Measurements from ENCODE around the gene ADGRA1. TPM values are rescaled to one million over a fixed set of nuclear protein-coding genes. Genes with fewer than 3 reads are reported as not detected.

Gene ADGRA1
- total and polyA plus RNA-seq, 7 donors, result 0.05 to 0.84 (median 0.08) TPM; not detected in 2

DNA sequence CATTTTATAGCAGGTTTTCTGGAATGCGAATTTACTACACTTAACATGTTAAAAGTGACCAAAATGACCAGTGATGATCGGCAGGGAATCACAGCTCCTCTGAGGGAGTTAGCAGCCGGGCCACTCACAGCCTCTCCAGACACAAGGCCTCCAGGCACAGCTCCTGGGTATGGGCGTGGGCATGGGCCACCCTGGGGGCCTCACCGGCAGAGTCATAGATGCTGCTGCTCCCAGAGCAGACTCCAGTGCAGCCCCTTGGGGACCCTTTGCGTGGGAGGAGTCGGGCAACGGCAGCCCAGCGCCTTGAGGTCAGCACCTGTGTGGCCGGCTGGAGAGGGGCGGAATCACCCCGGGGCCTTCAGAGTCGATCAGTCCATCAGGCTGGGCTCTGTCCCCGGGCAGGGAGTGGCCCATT is 80.9 kb downstream of the ADGRA1 start:
- Histone ChIP-seq H3K9me3 (no peaks in the 10 kb centered on the region), H3K4me3 (no peak overlapping the region), H3K36me3 (ENCODE audit: insufficient read depth in 1 of 2, low read depth in 1 of 2) (no peaks in the 10 kb centered on the region), H3K27ac (no peak overlapping the region), H3K4me1 (no peaks in the 10 kb centered on the region), H3K27me3 (ENCODE audit: insufficient read depth in 3 of 3, low read length in 2 of 3) (peaks cover 0 to 63% (median 13%) of the 10 kb centered on the region in 3 donors)
- intact Hi-C loops (cut with DNase I), result no loop called here
- WGBS, 3 donors, result 71 to 75% (median 73%) methylated on average over 14 of the region's 14 CpGs
- TF ChIP-seq, protein P1, sequence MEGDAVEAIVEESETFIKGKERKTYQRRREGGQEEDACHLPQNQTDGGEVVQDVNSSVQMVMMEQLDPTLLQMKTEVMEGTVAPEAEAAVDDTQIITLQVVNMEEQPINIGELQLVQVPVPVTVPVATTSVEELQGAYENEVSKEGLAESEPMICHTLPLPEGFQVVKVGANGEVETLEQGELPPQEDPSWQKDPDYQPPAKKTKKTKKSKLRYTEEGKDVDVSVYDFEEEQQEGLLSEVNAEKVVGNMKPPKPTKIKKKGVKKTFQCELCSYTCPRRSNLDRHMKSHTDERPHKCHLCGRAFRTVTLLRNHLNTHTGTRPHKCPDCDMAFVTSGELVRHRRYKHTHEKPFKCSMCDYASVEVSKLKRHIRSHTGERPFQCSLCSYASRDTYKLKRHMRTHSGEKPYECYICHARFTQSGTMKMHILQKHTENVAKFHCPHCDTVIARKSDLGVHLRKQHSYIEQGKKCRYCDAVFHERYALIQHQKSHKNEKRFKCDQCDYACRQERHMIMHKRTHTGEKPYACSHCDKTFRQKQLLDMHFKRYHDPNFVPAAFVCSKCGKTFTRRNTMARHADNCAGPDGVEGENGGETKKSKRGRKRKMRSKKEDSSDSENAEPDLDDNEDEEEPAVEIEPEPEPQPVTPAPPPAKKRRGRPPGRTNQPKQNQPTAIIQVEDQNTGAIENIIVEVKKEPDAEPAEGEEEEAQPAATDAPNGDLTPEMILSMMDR (IDR thresholded peaks at IDR 0.05), result no peak
- DNase-seq (no peak), ATAC-seq (no peak)

DNA sequence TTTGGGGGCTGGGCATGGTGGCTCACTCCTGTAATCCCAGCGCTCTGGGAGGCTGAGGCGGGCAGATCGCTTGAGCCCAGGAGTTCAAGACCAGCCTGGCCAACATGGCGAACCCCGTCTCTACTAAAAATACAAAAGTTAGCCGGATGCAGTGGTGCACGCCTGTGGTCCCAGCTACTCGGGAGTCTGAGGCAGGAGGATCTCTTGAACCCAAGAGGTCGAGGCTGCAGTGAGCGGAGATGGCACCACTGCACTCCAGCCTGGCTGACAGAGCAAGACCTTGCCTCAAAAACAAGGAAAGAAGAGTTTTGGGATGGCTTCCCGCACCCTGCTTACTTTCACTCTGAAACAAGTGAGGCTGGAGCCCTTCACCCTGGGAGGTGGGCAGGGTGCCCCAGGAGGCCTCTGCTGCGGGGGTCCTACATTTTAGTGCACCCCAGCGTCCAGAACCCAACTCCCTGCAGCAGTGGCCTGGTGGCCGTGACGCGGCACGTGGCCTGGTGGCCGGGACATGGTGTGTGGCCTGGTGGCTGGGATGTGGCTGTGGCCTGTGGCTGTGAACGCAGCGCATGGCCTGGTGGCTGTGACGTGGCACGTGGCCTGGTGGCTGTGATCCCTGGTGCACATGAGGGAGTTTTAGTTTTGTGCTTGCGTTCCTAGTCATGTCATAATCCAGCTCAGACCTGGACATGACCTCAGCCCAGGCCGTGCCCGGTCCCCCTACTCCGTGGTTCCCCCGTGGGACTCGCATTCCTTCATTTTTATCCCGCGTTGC is 81.6 kb downstream of the ADGRA1 start:
- Histone ChIP-seq H3K9me3 (no peaks in the 10 kb centered on the region), H3K27me3 (ENCODE audit: insufficient read depth in 3 of 3, low read length in 2 of 3) (peaks cover 0 to 59% (median 9%) of the 10 kb centered on the region in 3 donors), H3K36me3 (ENCODE audit: insufficient read depth in 1 of 2, low read depth in 1 of 2) (no peaks in the 10 kb centered on the region), H3K4me3 (no peak overlapping the region), H3K27ac (no peak overlapping the region), H3K4me1 (no peaks in the 10 kb centered on the region)
- TF ChIP-seq, protein P1 (IDR thresholded peaks at IDR 0.05), result no peak
- 92 to 94% (median 92%) methylated on average over 30 of the region's 30 CpGs for WGBS, 3 donors
- intact Hi-C loops (cut with DNase I), result no loop called here
- no peak for DNase-seq
- ATAC-seq, result no peak

DNA sequence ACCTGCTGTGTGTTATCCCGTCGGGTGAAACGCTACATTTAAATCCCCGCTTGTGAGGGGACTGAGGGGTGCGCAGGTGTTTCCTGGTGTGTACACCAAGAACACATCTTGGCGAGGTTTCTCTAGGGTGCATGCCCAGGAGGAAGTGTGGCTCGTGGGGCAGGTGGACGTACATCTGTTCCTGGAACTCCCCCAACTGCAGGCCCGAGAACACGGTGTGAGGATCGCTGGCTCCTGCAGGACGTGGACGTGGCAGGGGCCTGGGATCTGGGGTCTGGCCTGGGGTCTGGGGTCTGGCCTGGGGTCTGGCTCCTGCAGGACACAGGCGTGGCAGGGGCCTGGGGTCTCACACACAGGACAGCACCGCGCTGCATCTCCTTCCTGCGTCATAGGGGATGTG is 82.4 kb downstream of the ADGRA1 start:
- no peak overlapping the region for H3K4me3 ChIP-seq
- H3K27me3 ChIP-seq (ENCODE audit: insufficient read depth in 3 of 3, low read length in 2 of 3), result peaks cover 0 to 54% (median 9%) of the 10 kb centered on the region in 3 donors
- intact Hi-C loops (cut with DNase I), result no loop called here
- ATAC-seq (no peak), DNase-seq (no peak)
- TF ChIP-seq, protein P1 (IDR thresholded peaks at IDR 0.05), result no peak
- no peaks in the 10 kb centered on the region for H3K4me1 ChIP-seq
- H3K9me3 ChIP-seq, result no peaks in the 10 kb centered on the region
- no peak overlapping the region for H3K27ac ChIP-seq
- 68 to 79% (median 78%) methylated on average over 17 of the region's 17 CpGs for WGBS, 3 donors
- H3K36me3 ChIP-seq (ENCODE audit: insufficient read depth in 1 of 2, low read depth in 1 of 2), result no peaks in the 10 kb centered on the region

DNA sequence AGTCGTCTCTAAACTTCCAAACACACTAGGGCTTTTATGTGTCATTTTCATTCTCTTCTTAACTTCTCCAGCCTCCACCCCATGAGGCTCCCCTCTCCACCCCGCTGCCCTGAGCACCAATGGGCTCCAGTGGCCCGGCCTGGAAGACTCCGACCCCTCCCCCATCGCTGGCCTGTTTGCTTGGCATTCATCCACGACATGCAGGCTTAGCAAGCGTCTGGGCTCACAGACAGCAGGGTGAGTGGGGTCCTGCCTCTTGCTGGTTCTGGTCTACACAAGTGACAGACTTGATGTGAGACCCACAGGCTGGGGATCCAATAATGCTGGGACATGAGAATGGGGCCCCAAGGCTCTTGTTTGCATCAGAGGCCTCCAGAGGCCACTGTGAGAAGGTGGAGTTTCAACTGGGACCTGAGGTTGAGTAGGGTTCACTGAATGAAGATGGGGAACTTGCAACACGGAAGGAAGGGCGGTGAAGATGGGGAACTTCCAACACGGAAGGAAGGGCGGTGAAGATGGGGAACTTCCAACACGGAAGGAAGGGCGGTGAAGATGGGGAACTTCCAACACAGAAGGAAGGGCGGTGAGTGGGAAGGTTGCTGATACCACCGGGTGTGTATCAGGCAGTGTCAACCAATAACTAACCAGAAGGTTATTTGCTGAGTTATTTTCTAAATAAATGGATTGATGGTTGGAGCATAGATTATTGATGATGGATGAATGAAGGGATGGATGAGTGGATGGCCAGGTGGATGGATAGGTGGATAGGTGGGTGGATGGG is 86.3 kb downstream of the ADGRA1 start:
- 83 to 86% (median 85%) methylated on average over 15 of the region's 15 CpGs for WGBS, 3 donors
- TF ChIP-seq, protein P1 (IDR thresholded peaks at IDR 0.05), result no peak
- Histone ChIP-seq H3K4me1 (no peaks in the 10 kb centered on the region), H3K4me3 (no peak overlapping the region), H3K27ac (no peak overlapping the region), H3K27me3 (ENCODE audit: insufficient read depth in 3 of 3, low read length in 2 of 3) (peaks cover 0 to 18% (median 3%) of the 10 kb centered on the region in 3 donors), H3K9me3 (no peaks in the 10 kb centered on the region), H3K36me3 (ENCODE audit: insufficient read depth in 1 of 2, low read depth in 1 of 2) (no peaks in the 10 kb centered on the region)
- DNase-seq, result no peak
- intact Hi-C loops (cut with DNase I), result no loop called here
- ATAC-seq, result no peak

Measured in psoas muscle (tissue), 8 donors.